ENCODE results near the gene CORO2A. TPM values are rescaled to one million over a fixed set of nuclear protein-coding genes. Genes with fewer than 3 reads are reported as not detected.

CORO2A gene
- total RNA-seq, 1 experiment from 2014 or later: 15.8 TPM

- H4K5ac ChIP-seq (ENCODE audit: insufficient read length, low read depth, low read length): no peak overlapping the region
- no peaks in the 10 kb centered on the region; the same call in 1 of the 2 replicates for H3K4me1 ChIP-seq (ENCODE audit: insufficient read depth, low read length)
- H3K18ac ChIP-seq (ENCODE audit: insufficient read length, low read depth, low read length): no peak overlapping the region
- H3K4me3 Mint-ChIP-seq: no peak overlapping the region
- no peak overlapping the region for H3T11ph ChIP-seq (ENCODE audit: low read length)
- no peak overlapping the region for H3K9ac ChIP-seq (ENCODE audit: extremely low read depth, insufficient read length, low read length)
- WGBS (ENCODE audit: extremely low coverage, insufficient read length, low lambda C conversion rate): no CpG with 5 or more reads among the region's 4 CpGs
- no peak overlapping the region for H2AFZ ChIP-seq (ENCODE audit: low read length)
- no peak overlapping the region for H2AK5ac ChIP-seq (ENCODE audit: insufficient read length, low read length)
- peaks cover under 1% of the 10 kb centered on the region; the same call in 1 of the 2 replicates for H3K27me3 Mint-ChIP-seq (ENCODE audit: low read depth)
- no peaks in the 10 kb centered on the region for H4K20me1 ChIP-seq (ENCODE audit: control insufficient read depth, insufficient read depth, insufficient read length)
- H3K14ac ChIP-seq (ENCODE audit: insufficient read depth, low read length): no peak overlapping the region
- H3K27me3 ChIP-seq (ENCODE audit: insufficient read depth, low read length): no peaks in the 10 kb centered on the region
- no peak overlapping the region for H3K4me2 ChIP-seq (ENCODE audit: insufficient read depth, insufficient read length, low read length)
- H4K8ac ChIP-seq (replicated peaks; ENCODE audit: insufficient read length, low read depth, low read length): no peak overlapping the region
- H3K56ac ChIP-seq (ENCODE audit: insufficient read length, low read depth, low read length): no peak overlapping the region
- H3K27ac Mint-ChIP-seq: no peak overlapping the region
- H3K36me3 Mint-ChIP-seq (ENCODE audit: insufficient read depth in 1 of 3, low read depth in 3 of 3): peaks cover 0 to 15% (median 8%) of the 10 kb centered on the region in 3 experiments; a peak in 3 of 7 replicates
- no peaks in the 10 kb centered on the region for H3K79me2 ChIP-seq (ENCODE audit: insufficient read depth, low read length)
- H4K91ac ChIP-seq (ENCODE audit: insufficient read length, low read depth, low read length): no peak overlapping the region
- H2BK5ac ChIP-seq (ENCODE audit: insufficient read length, low read length): no peak overlapping the region
- H2BK120ac ChIP-seq (ENCODE audit: low read depth, low read length, poor library complexity, severe bottlenecking): no peak overlapping the region
- H3K9me3 Mint-ChIP-seq: no peaks in the 10 kb centered on the region
- H3K4ac ChIP-seq (ENCODE audit: low read depth, low read length): no peak overlapping the region
- no peak overlapping the region for H3K23ac ChIP-seq (ENCODE audit: insufficient read length, low read depth, low read length)
- H2BK15ac ChIP-seq (ENCODE audit: low read depth, low read length): no peak overlapping the region
- H3K4me1 Mint-ChIP-seq: peaks cover 17 to 22% of the 10 kb centered on the region in 2 experiments
- no peaks in the 10 kb centered on the region for H3K23me2 ChIP-seq (ENCODE audit: insufficient read length, low read depth, low read length, poor library complexity, severe bottlenecking)
- H2BK12ac ChIP-seq (ENCODE audit: insufficient read length, low read depth, low read length): no peak overlapping the region
- no peaks in the 10 kb centered on the region for H3K79me1 ChIP-seq (ENCODE audit: insufficient read depth, low read depth, low read length, poor library complexity, severe bottlenecking)
- no peak for TF ChIP-seq CTCF (conservative IDR thresholded peaks at IDR 0.05)
- no peak overlapping the region for H3K27ac ChIP-seq (ENCODE audit: insufficient read length, low read depth, low read length)
- no peak overlapping the region for H2BK20ac ChIP-seq (ENCODE audit: low read depth, low read length, poor library complexity, severe bottlenecking)
- no peak for DNase-seq
- no peaks in the 10 kb centered on the region for H3K9me3 ChIP-seq (ENCODE audit: control insufficient read depth, low read depth, low read length)
Measured at GRCh38 chr9:98097836-98098235, 94.6 kb downstream of the CORO2A start.
